Colonic mucosa (tissue), 4 donors: ENCODE measurements around the gene CYB561. TPM values are rescaled to one million over a fixed set of nuclear protein-coding genes. Genes with fewer than 3 reads are reported as not detected.
A peak's percentile ranks its signal among the peaks of the same experiment; 100 is the strongest.

Experiments
- DNase-seq: peaks from one replicate; pipeline ENCODE4 v3.0.0-alpha.2; 2020
- H3K27ac ChIP-seq: fragments of 200-600 bp; one replicate; pipeline ENCODE4 v1.8.0; 2021
- H3K27me3 ChIP-seq: fragments of 200-600 bp; one replicate; pipeline ENCODE4 v1.8.0; 2021
- H3K36me3 ChIP-seq: fragments of 200-600 bp; one replicate; pipeline ENCODE4 v1.8.0; 2021
- H3K4me1 ChIP-seq: fragments of 200-600 bp; one replicate; pipeline ENCODE4 v1.8.0; 2021; ENCODE audit warnings: mild to moderate bottlenecking
- H3K4me3 ChIP-seq: fragments of 200-600 bp; one replicate; pipeline ENCODE4 v1.8.0; 2021
- H3K9ac ChIP-seq, 2 donors: one replicate each; pipeline ENCODE4 v1.7.0; 2013; ENCODE audit warnings: control low read depth in 2 of 2, low read depth in 2 of 2, low read length in 2 of 2
- H3K9me3 ChIP-seq: fragments of 200-600 bp; one replicate; pipeline ENCODE4 v1.8.0; 2021
- intact Hi-C: fragments of 100-400 bp; cut with DNase I; formaldehyde crosslinking; loops from one replicate; pipeline ENCODE4 v1.14.1; 2022
- total RNA-seq, 2 donors: library from RNA; stranded (reverse); fragmentation: NEBNext Ultra II Directional in 1 of 2; extraction: Animal tissue kit (Norgen Biotek cat#: 25700) in 1 of 2; gene quantifications; one replicate each; pipeline ENCODE4 v1.2.1, GENCODE V29; 2021
- TF ChIP-seq, protein P1 (sequence below): fragments of 200-600 bp; IDR thresholded peaks from one replicate; pipeline ENCODE4 v1.8.0; 2022; ENCODE audit warnings: antibody characterized with exemption, mild to moderate bottlenecking
- donor health status: healthy.
- donor health status: DM: no; HTN: no; CAD: no.
- donor health status: DM: no; HTN: no; CAD: no.

The CYB561 gene
- total RNA-seq, 2 donors from 2014 or later, result 60.1 to 90.6 TPM

DNA sequence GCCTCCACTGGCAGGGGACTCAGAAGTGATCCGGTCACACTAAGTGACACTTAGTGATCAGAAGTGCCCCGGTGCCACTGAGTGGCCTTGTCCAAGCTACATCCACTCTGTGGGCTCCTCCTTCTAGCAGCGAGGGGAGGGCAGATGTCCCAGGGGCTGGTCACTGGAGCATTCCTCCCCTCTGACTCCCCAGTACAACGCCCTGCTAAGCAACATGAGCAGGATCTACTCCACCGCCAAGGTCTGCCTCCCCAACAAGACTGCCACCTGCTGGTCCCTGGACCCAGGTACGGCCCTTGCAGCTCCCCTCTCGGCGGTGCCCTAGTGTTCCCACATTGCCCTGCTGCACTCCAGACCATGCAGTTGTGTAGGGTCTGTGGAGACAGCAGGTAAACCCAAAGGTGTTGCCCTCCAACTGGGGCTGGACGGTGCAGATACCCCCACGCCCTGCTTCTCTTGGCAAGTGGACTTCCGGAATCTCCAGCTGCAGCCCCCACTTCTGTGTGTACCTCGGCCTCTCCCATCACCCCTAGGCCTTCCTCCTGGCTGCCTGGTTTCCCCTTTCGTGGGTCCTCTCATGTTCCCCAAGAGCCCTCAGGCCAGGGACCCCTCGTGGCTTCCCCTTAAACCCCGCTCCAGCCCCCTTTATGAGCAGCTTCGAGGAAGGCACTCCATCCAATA lies 32.8 kb upstream of the CYB561 start:
- Histone ChIP-seq H3K9ac (peak overlapping the region in 1 of 2 donors; percentile 30), H3K9me3 (no peaks in the 10 kb centered on the region), H3K36me3 (no peaks in the 10 kb centered on the region), H3K4me3 (no peak overlapping the region), H3K4me1 (peaks cover 18% of the 10 kb centered on the region), H3K27me3 (peaks cover 6% of the 10 kb centered on the region), H3K27ac (no peak overlapping the region)
- TF ChIP-seq, protein P1, sequence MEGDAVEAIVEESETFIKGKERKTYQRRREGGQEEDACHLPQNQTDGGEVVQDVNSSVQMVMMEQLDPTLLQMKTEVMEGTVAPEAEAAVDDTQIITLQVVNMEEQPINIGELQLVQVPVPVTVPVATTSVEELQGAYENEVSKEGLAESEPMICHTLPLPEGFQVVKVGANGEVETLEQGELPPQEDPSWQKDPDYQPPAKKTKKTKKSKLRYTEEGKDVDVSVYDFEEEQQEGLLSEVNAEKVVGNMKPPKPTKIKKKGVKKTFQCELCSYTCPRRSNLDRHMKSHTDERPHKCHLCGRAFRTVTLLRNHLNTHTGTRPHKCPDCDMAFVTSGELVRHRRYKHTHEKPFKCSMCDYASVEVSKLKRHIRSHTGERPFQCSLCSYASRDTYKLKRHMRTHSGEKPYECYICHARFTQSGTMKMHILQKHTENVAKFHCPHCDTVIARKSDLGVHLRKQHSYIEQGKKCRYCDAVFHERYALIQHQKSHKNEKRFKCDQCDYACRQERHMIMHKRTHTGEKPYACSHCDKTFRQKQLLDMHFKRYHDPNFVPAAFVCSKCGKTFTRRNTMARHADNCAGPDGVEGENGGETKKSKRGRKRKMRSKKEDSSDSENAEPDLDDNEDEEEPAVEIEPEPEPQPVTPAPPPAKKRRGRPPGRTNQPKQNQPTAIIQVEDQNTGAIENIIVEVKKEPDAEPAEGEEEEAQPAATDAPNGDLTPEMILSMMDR, result peak; percentile 68
- peak; percentile 89 for DNase-seq
- intact Hi-C loops, result loop anchor here (5.0 kb wide), 1 partner anchor 52 kb away; no protein-coding TSS in a partner anchor

DNA sequence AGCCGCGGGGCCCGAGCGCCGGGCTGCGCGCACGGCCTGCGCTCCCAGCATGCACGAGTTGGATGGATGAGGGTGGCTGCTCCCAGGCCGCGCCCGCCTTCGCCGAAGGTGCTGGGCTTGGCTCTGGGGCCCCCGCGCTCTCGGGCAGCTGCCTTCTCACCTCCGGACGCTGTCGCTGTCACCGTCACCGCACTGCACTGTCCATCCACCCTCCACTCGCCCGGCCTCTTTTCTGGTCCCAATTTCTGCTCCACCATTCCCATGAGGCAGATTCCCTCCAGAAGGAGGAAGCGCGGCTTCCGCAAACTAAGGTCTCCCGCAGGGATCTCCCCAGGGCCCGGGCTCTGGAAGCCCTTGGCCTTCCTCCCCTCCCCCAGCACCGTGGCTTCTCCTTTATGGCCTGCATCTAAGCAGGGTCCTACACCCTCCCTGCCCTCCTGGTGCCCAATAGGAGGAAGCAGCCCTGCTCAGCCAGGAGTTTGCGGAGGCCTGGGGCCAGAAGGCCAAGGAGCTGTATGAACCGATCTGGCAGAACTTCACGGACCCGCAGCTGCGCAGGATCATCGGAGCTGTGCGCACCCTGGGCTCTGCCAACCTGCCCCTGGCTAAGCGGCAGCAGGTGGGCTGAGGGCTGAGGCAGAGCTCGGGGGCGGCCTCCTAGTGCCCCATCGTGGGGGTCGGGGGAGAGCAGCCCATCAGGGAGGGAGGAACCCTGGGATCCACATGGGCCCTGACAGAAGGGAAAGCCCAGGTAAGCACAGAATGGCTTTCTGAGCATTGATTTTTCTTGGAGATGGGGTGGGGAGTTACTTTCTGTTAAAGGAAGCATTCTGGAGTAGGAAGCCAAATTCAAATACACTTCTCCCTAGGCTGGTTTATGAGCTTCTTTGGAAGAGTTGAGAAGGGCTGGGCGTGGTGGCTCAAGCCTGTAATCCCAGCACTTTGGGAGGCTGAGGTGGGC lies 31.7 kb upstream of the CYB561 start:
- Histone ChIP-seq H3K9me3 (no peaks in the 10 kb centered on the region), H3K27me3 (peaks cover 6% of the 10 kb centered on the region), H3K27ac (peak overlapping the region; percentile 80), H3K9ac (peak overlapping the region; percentile 53 to 84), H3K4me3 (peak overlapping the region; percentile 65), H3K4me1 (peaks cover 18% of the 10 kb centered on the region), H3K36me3 (no peaks in the 10 kb centered on the region)
- intact Hi-C loops, result loop anchor here (5.0 kb wide), 1 partner anchor 50 kb away; no protein-coding TSS in a partner anchor
- peak; percentile 54 for DNase-seq
- TF ChIP-seq, protein P1, result no peak

DNA sequence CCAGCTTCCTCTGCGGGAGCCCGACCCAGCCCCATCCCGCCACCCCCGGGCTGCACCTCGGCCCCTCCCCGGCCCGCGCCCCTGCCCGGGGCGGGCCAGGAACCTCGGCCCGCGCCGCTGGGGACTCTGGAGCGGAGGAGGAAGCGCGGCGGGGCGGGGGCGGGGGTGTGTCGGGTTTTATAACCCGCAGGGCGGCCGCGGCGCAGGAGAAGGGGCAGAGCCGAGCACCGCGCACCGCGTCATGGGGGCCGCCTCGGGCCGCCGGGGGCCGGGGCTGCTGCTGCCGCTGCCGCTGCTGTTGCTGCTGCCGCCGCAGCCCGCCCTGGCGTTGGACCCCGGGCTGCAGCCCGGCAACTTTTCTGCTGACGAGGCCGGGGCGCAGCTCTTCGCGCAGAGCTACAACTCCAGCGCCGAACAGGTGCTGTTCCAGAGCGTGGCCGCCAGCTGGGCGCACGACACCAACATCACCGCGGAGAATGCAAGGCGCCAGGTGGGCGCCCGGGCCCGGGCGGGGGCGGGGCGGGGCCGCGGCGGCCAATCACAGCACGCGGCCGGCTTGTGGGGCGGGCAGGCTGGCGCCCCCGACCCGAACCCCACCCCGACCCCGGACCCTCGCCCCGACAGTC lies 30.9 kb upstream of the CYB561 start, which contains the start of gene ACE:
ACE (plus strand) TSS at position 208 of the 626 bp plus-strand sequence; CDS start at position 242, 34 bp downstream.
- Histone ChIP-seq H3K9me3 (no peaks in the 10 kb centered on the region), H3K4me1 (peaks cover 18% of the 10 kb centered on the region), H3K4me3 (peak within 1 kb of the TSS; percentile 65), H3K27ac (peak within 1 kb of the TSS; percentile 80), H3K36me3 (no peaks in the 10 kb centered on the region), H3K27me3 (peaks cover 6% of the 10 kb centered on the region), H3K9ac (peak within 1 kb of the TSS; percentile 53 to 84)
- peak; percentile 84 for DNase-seq
- intact Hi-C loops, result loop anchor here (5.0 kb wide), 1 partner anchor 50 kb away; no protein-coding TSS in a partner anchor
- TF ChIP-seq, protein P1, result no peak

DNA sequence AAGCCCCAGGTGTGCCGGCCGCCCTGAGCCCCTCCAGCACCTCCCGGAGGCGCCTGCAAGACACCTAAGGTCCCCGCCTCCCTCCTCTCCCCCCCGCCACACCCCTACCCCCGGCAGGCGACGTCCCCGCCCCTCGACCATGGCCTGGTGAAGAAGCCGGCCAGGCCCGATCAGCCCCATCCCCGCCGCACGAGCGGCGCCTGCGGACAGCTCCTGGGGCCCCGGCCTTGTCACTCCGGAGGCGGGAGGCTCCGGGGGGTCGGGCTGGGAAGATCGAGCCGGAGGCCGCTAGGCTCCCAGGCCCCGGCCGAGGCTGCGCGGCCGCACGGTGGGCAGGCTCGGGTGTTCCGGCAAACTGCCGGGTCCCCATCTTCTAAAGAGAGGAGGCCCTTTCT lies 30.4 kb upstream of the CYB561 start:
- H3K27ac ChIP-seq, result peak overlapping the region; percentile 80
- peak; percentile 38 for DNase-seq
- H3K9ac ChIP-seq, result peak overlapping the region; percentile 29 to 55
- peaks cover 18% of the 10 kb centered on the region for H3K4me1 ChIP-seq
- TF ChIP-seq, protein P1, result no peak
- H3K27me3 ChIP-seq, result peaks cover 6% of the 10 kb centered on the region
- H3K36me3 ChIP-seq, result no peaks in the 10 kb centered on the region
- H3K4me3 ChIP-seq, result peak overlapping the region; percentile 65
- intact Hi-C loops, result loop anchor here (5.0 kb wide), 1 partner anchor 49 kb away; no protein-coding TSS in a partner anchor
- H3K9me3 ChIP-seq, result no peaks in the 10 kb centered on the region
